Epithelial cell of proximal tubule (primary cell): ENCODE measurements around the gene MOCOS. TPM values are rescaled to one million over a fixed set of nuclear protein-coding genes. Genes with fewer than 3 reads are reported as not detected.

ENCODE experiments used
- DNase-seq: peaks from one replicate; pipeline ENCODE4 v3.0.0-alpha.2; 2011; ENCODE audit warnings: low read depth
- H3K4me3 ChIP-seq: 2 replicates; pipeline ENCODE4 v1.5.1; 2011; ENCODE audit warnings: low read depth, mild to moderate bottlenecking, low read length
- CTCF ChIP-seq: conservative IDR thresholded peaks from 2 replicates; pipeline ENCODE4 v1.5.1; 2012; ENCODE audit warnings: low read depth, mild to moderate bottlenecking, low read length
- total RNA-seq: library from RNA; depleted of rRNA; stranded (reverse); fragments of >200 nt; gene quantifications from 2 replicates; pipeline ENCODE4 v1.2.3, GENCODE V29; 2015

Gene MOCOS
- total RNA-seq, 1 donor from 2014 or later = 5.7 TPM

GRCh38 chr18:36281936-36282335, 94.6 kb downstream of the MOCOS start:
- no peak for DNase-seq
- H3K4me3 ChIP-seq = no peak overlapping the region
- TF ChIP-seq CTCF = peak; percentile 18

GRCh38 chr18:36283448-36283847, 96.2 kb downstream of the MOCOS start:
- no peak for TF ChIP-seq CTCF
- no peak overlapping the region for H3K4me3 ChIP-seq
- no peak for DNase-seq

- no peak overlapping the region for H3K4me3 ChIP-seq
- no peak for TF ChIP-seq CTCF
- DNase-seq = no peak
Observed at GRCh38 chr18:36284268-36284667, 97.0 kb downstream of the MOCOS start.

- H3K4me3 ChIP-seq = no peak overlapping the region
- DNase-seq = no peak
- TF ChIP-seq CTCF = peak; percentile 90
Observed at GRCh38 chr18:36284671-36285295, 97.5 kb downstream of the MOCOS start.

- no peak for TF ChIP-seq CTCF
- no peak overlapping the region for H3K4me3 ChIP-seq
- DNase-seq = no peak
Observed at GRCh38 chr18:36287653-36288052, 100.4 kb downstream of the MOCOS start.

GRCh38 chr18:36288689-36289088, 101.4 kb downstream of the MOCOS start:
- H3K4me3 ChIP-seq = no peak overlapping the region
- no peak for DNase-seq
- TF ChIP-seq CTCF = no peak

- DNase-seq = no peak
Observed at GRCh38 chr18:36294031-36294430, 106.7 kb downstream of the MOCOS start.

More at GRCh38 chr18:36294031-36294430, 106.7 kb downstream of the MOCOS start:
- TF ChIP-seq CTCF = no peak
- H3K4me3 ChIP-seq = no peak overlapping the region
